Gastroesophageal sphincter (tissue), 3 donors: ENCODE measurements around the gene CABP2.

Experiments
- CTCF ChIP-seq, 4 experiments: fragments of 200-600 bp in 2 of 4; fragments of 450-650 bp in 2 of 4; sonication (generic) in 1 of 4; IDR thresholded peaks; one replicate each; pipeline ENCODE4 v1.5.1; 2017 to 2019; ENCODE audit warnings: antibody characterized with exemption in 4 of 4, mild to moderate bottlenecking in 2 of 4, moderate library complexity in 2 of 4
- POLR2A ChIP-seq, 2 donors: fragments of 450-650 bp; IDR thresholded peaks; one replicate each; pipeline ENCODE4 v1.6.1; 2017; ENCODE audit warnings: antibody characterized with exemption in 2 of 2, mild to moderate bottlenecking in 2 of 2, moderate library complexity in 1 of 2

DNA sequence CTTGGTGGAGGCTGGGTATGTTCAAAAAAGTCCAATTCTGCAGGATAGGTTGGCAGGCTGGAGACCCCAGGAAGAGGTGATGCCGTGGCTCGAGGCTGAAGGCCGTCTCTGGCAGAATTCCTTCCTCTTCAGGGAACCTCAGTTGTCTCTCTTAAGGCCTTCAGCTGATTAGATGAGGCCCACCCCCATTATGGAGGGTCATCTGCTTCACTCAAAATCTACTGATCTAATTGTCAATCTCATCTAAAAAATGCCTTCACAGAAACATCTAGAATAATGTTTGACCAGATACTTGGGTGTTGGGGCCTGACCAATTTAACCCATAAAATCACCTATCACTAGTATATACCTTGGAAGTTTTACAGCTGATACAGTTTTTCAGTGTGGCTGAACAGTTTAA lies 33.0 kb upstream of the CABP2 start:
- no peak for TF ChIP-seq CTCF (IDR thresholded peaks at IDR 0.05)
- no peak for TF ChIP-seq POLR2A (IDR thresholded peaks at IDR 0.05)
